GM19023 (cell line): ENCODE results near the gene IL20RA.

Source experiments
- ATAC-seq: cut with Tn5 transposase; IDR thresholded peaks from one replicate; pipeline ENCODE4 v1.9.1; 2021; ENCODE audit warnings: mild to moderate bottlenecking, moderate library complexity; ENCODE audit not compliant: unreplicated experiment

IL20RA gene

DNA sequence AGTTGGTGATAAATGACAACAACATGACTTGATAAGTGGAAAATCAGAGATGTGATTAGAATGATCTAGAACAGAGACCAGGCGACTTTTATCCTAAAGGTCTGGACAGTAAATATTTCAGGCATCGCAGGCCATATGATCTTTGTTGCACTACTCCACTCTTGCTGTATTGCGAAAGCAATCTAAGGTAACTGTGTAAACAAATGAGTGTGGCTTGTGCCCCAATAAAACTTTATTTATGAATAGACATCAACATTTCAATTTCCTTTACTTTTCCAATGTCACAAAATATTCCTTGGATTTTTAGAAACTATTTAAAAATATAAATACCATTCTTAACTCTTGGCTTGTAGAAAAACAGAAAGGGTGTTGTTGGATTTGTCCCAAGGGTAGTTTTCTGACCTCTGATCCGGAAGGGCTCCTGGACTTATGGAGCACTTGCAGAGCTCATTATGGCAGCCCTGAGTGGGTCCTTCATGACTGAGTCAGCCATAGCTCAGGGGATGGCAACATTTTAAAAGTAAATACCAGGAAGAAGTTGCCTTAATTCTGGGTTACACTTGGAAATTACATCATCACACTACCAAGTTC, 34.5 kb downstream of the IL20RA start:
- ATAC-seq: no peak

DNA sequence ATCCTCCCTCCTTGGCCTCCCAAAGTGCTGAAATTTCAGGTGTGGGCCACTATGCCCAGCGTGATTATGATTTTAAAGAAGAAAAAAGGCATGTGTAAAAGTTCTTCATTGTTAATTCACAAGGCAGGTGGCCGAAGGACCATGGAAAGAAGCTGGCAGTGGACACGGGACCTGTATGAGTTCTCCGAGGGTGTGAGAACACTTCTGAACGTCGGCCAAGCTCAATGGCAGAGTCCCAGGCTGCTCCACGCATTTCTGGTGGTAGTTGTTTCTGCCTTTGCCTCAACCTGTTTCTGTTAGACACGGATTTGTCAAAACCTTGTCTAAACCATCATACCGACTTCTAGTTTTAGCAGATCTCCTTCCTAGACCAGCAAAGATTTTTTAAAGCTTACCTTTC, 36.6 kb downstream of the IL20RA start:
- ATAC-seq: no peak

DNA sequence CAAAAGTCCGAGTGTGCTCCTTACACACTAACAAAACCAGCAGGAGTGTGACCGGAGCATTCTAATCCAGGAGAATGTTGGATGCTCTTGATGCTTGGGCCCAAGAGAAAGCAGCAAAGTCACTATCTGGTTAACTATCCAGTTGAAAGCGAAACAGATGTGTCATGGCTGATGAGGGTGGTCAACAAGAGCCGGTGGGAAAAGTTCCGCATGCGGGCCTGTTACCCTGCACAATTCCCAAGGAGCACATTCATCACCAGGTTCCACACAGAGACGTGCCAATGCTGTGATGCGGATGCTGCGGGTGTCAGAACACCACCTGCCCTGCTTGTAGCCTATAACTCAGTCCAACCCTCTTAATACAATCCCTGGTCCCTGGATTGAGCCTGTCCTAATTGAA, 38.7 kb downstream of the IL20RA start:
- ATAC-seq: no peak

DNA sequence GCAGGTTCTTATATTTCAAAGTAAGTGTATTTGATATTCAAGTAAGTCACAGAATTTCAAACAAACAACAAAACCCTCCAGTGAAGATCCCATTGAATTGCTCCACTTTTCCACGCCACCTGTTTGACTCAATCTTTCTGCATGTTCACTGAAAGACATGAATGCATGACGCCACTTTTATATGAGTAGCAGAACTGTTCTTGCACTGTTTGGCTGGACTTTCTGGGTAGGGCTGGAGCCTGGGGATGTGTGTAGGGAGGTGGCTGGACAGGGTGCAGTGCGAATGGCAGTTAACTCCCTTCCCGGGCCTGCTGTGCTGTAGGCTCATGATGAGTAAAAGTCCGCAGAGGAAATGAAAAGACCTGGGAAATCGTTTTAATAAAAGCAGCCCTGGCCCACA, 39.7 kb downstream of the IL20RA start:
- no peak for ATAC-seq

DNA sequence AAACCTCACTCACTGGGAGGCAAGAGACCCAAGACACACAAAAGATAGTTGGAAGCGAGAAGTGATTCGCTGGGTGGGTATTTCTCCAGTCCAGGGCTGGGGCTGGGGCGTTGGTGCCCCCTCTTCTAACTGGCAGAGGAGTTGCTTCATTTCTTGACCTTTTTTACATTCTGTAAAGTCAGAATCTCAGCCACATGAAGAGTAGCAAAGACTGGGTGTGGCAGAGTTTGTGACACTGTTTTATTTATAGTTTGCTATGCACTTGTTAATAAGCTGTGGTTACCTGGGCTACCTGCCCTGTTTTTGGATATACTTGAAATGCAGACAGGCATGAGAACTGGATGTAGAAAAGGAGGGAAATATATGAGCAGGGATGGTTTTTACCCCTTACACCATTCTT, 42.3 kb downstream of the IL20RA start:
- ATAC-seq: no peak

DNA sequence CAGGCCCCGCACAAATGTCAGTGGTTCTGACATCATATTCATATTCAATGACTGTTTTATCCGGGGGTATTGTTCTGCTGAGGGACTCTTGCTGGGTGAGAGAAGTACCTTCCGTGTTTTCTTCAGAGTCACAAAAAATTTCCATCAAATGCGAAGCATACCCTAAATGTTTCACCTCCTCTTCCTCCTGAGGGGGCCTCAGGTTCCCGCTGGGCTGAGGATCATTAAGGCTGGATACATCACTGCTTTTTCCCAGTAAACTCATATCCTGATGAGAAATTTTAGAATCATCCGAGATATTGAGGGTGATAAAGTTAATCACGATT, 42.8 kb downstream of the IL20RA start:
- ATAC-seq: no peak

DNA sequence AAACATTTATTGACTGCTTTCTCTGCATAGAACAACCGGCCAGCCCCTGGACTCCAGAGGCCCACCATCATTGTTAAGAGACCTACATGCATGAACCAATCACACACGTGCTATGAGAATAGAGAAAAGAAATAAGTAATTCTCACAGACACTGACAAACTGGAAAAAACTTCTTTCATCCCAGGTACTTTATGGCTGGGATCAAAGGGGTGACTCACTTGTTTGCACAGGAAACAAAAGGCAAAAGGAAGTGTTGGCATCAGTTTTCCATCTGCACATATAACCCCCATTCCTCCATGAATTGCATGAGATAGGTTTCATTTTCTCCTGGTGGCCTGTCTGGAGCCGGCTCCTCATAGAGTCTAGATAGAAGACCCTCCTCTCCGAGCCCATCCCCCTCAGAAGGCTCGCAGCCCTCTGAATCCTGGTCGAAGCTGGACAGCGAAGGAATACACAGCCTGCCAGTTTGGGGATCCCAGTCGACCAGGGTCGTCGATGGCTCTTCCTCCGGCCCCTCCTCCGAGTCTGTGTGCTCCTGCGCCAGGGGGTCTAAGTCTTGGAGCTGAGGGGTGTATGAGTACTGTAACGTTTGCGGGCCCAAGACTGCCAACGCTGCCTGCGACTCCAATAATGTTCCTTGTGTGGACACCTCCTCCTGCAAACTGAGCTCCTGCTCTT, 43.3 kb downstream of the IL20RA start:
- no peak for ATAC-seq

DNA sequence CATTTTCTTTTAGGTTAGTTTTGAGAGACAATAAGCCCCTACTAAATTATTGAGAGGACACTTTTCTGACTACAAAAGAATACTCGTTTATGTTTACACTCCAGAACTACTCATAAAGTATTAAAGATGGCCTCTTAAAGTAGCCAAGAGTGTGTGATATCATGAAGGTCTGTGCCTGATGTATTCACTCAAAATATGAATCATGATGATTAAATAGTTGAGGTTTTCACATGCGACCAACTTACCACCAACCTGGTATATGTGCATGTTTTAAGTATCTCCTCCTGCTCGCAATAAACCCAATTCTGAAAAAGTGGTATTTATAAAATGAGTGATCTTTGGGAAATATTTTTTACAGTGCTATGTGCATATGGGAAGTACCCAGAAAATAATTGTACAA, 43.9 kb downstream of the IL20RA start:
- ATAC-seq: no peak

DNA sequence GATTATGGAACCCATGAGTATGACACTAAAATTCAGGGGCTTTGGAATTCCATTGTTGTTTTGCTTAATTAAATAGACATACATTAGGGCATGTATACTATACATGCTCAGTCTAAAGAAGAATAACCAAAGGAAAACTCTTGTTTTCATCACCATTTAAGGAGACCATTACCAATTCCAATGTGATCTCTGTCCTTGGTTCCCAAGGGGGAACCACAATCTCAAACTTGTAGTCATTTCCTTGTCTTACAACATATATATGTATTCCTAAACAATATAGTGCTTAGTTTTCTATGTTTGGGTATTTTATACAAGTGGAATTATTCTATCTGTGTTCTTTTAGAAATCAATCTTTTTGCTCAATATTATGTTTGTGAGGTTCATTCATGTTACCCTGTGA, 49.2 kb downstream of the IL20RA start:
- ATAC-seq: no peak

DNA sequence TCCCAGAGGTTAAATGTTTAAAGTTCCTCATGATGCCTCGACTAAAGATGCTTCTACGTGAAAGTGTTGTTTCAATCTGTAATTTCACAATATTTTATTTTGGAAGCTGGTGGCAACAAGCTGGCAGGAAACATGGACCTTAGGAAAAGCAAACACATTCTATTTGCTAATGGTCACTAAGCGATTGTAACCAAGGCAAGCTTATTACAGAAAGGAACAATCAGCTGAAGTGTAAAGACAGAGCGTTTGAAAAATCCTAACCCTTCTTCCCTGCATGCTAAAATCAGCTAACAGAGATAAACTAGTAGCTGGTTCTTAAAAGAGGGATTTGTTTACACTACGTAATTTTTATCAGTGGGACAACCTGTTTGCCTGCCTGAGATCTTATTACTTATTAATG, 50.0 kb downstream of the IL20RA start:
- no peak for ATAC-seq

DNA sequence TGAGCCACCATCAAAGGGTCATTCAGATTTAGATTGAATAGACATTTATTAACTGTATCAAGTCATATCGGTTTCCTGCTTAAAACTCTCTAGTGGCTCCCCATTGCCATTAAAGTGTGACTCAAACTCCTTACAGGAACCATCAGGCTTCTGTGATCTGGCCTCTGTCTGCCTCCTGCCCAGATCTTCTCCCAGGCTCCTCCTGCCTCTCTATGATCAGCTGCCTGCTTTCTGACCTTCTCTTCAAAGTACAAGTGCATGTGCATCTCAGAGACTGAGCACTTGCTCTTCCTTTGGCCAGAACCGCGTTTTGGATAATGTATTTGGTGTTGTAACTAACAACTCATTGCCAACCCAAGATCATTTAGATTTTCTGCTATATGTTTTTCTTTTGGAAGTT, 52.7 kb downstream of the IL20RA start:
- no peak for ATAC-seq

DNA sequence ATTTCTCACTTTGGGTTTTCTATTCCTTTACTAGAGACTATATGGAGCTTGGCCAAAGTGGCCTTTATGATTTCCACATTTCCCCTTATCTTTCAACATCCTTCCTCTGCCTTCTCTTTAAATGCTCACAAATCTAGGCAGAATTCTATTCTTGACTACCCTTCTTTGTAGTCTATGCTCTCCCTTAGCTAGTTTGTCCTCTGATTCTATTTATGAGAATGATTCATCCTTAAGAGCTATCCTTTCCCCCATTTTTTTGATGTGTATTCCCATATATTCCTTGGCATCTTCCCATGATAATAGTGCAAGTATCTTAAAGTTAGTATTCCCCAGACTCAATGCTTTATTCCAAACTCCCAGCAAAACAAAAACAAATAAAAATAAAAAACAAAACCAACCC, 53.1 kb downstream of the IL20RA start:
- no peak for ATAC-seq

DNA sequence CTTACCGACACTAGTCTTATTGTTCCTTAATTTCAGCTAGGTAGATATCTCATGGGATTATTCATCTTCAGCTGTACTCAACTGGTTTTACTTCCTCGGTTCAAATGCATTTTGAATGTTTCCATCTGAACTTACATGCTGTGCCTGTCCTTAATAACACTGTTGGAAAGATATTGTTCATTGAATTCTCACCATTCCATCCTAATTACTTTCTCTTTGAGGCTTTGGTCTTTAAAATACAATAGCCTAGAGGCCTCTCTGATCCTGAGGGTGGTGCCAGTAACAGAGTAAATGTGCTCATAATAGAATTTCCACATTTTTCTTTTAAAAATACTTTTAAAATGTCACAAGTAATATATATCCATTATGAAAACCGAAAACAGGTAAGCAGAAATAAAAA, 54.0 kb downstream of the IL20RA start:
- ATAC-seq: no peak

DNA sequence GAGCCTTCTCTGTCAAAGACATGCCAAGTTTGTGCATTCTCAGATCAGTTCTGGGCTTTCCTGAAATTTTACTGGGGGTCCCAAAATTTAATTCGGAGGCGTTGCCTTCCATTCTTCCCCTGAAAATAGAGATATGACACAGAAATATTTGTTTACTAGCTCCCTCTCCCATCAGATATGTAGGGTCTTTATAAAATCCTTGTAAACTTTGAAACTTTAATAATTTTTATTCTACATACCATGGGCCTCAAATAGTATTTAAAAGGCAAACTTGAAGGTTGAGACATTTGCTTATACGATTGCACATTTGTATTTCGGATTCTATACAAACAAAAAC, 54.6 kb downstream of the IL20RA start:
- no peak for ATAC-seq

DNA sequence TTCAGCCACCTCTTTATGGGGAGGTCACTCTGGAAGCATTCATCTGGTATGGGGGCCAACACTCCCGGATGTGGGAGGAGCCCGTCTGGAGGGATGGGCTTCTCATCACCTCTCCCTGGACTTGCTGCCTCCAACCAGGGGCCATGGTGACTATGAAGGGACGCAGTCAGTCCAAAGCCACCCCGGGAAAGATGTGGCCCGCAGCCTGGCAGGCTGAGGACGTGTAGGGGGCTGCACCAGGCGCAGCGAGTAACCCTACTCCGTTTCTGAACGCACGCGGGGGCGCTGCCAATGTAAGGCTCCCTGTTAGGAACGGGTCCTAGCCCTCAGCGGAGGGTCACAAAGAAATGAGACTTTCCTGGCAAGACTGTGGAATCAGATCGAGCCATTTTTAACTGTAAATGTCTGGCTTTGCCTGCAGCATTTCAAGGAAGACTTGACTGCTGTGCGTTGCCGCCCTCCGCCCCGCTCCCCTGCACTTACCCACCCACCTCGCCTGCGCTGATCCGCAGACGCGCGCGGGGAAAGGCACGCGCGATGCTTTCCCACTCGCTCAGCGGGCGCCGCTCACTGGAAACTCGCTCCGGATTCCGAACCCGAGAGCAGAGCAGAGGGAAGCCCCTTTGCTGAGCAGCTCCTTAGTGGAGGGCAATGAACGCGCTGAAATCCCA, 55.1 kb downstream of the IL20RA start:
- ATAC-seq: no peak

DNA sequence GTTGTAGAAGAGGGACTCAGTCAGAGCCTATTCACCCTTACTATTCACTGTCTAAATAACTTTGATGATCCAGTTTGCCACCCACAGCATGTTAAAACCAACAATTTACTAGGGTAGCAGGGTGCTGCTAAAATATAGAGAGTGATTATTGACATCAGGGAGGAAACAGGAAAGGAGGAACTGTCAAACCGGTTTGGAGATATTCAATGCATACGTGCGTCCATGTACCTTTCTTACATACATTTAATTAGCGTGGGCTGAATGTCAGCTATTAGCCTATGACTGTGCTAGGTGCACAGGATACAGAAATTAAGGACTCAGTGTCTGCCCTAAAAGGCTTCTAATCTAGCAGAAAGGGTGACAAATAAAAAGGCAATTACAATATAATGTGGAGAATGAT, 57.2 kb downstream of the IL20RA start:
- no peak for ATAC-seq

DNA sequence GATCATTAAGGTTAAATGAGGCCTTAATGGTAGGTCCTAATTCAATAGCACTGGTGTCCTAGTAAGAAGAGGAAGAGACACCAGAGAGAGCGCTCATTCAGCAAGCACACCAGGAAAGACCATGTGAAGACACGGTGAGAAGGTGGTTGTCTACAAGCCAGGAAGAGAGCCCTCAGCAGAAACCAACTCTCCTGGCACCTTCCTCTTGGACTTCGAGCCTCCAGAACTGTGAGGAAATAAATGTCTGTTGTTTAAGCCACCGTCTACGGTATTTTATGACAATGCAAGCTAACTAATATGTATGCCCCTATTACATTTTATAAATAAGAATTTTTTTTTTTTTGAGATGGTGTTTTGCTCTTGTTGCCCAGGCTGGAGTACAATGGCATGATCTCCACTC, 59.3 kb downstream of the IL20RA start:
- no peak for ATAC-seq

DNA sequence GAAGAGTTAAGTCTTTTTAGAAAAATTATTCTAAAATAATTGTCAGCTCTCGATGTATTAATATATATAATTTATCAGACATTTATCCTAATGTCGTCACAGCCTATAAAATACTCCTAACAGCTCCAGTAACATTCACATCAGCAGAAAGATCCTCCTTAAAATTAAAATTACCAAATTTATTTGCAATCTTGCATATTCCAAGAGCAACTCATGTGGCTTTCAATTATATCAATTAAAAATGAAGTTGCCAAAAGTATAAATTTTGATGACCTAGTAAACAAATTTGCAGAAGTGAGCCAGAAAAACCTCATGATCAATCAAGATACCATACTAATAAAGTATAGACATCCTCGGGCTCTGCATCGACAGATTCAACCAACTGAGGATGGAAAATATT, 60.2 kb downstream of the IL20RA start:
- no peak for ATAC-seq

DNA sequence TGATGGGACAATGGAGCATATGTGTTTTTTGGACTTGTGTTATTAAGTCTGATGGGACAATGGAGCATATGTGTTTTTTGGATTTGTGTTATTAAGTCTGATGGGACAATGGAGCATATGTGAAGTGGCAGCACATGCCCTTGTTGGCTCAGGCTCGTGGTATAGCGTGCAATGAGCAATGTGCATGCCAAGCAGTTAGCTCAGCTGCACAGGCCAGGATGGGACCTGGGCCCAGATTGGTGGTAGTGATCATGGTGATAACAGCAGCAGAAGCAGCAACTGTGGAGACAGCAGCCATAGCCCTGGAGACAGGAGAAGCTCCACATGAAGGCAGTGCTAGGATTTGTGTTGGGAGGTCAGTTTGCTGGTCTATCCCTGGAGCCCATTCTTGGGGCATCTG, 61.1 kb downstream of the IL20RA start:
- ATAC-seq: no peak

DNA sequence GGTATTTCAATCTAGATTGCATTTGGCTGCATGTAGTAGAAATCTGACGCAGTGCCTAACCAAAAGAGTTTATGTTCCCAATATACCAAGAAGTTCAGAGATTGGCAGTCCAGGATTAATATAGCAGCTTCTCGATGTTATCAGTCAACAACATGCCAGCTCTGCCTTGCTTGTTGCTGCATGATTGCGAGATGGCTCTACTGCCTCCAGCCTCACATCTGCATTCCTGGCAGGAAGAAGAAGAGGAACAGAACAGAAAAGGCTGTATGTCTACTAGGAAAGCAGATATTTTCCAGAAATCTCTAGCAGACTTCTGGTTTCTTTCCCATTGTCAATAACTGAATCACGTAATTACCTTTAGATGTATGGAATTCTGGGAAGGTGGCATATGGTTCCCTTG, 61.8 kb downstream of the IL20RA start:
- ATAC-seq: no peak

DNA sequence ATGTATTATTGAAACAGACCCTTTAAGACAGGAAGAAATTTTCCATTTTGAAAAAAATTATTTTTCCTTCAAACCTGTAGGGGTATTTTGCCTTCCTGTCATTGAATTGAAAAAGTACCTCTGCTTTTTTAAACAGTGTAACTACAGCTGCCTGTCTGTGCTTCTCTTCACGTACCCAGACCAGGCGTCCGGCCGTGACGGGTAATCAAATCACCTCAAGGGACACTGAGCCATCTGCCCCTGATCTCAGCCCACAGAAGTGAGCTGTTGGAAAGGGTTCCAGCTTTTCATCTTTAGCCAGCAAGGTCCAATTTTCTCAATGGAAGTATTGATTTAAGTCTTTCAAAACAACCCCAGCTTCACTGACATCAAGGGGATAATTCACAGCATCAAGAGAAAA, 64.7 kb downstream of the IL20RA start:
- no peak for ATAC-seq

DNA sequence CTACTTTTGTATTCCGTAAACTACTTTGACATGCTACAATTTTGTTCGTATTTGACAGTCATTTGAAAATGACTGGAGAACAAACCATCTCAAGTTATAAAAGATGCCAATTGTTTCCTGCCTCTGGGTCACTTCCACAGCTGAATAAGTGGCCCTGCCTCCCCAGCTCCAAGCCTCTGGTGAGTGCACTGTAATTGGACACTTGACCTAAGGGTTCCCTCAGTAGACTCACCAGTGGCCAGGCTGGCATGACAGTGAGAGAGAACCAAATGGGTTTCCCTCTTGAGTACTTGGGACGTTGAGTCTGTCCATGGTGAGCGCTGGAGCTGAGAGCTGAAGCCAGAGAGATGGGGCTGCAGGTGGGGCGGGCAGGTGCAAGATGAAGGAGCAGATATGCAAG, 65.6 kb downstream of the IL20RA start:
- ATAC-seq: no peak

DNA sequence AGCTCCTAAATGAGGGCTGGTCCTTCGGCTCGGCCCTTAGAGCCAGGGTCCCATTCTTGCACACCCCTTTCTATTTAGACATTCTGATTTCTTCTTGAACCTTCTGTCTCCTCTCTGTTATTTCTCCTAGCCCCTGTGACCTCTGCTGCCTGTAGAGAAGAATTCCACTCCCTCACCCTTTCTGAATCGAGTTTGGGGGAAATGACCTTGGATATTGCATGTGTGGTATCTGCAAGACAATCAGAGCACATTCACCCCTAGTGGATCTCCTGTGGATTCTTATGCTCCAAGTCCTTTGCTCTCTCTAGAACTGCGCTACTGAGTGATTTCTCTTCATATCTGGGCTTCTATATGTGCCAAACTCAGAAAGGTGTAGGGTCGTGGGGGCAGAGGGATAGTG, 67.7 kb downstream of the IL20RA start:
- ATAC-seq: no peak
